DOHH2 (cell line): ENCODE measurements around the gene AGAP2.

Experiments used
- CTCF ChIP-seq: fragments of 200-600 bp; sonication (generic); IDR thresholded peaks from one replicate; pipeline ENCODE4 v1.5.1; 2014; ENCODE audit warnings: antibody characterized with exemption, mild to moderate bottlenecking, low read depth, low read length; ENCODE audit not compliant: poor library complexity, severe bottlenecking
- EZH2phosphoT487 ChIP-seq: fragments of 200-600 bp; sonication (generic); IDR thresholded peaks from 2 replicates; pipeline ENCODE4 v1.6.1; 2017; ENCODE audit warnings: borderline replicate concordance, mild to moderate bottlenecking, antibody characterized with exemption, low read length, moderate library complexity, mixed read lengths

DNA sequence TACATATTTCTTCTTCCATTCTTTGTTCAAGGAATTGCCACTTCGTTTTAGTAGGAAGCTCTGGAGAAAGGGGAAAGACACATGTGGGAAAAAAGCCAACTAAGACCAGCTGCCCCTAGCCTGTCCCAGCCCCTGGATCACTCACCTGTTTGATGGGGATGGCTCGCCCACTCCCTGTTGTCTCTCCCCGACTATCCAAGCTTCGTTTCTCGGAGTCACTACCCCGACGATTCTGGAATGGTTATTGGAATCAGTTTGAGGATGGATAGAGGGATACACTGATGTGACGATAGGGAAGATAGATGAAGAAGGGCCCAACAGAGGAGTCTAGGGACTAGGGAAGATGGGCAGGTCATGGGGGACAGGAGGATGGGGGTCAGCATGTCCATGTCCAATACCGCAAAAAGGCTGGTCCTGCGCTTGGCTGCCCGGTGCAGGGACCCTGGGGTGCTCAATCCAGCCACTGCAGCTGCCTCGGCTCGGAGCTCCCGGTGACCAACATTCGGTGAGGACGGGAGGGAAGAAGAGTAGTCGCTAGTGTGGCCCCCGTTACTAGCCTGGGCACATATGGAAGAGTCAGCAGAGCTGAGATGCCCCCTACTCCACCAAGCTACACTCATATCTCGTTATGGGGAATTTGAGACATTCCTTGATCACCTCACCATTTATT is 7.0 kb downstream of the AGAP2 start:
- TF ChIP-seq CTCF (no peak), EZH2phosphoT487 (no peak)
